IMR-90 (cell line): Measurements from ENCODE around the gene DENR.

Experiments used
- MAFK ChIP-seq: IDR thresholded peaks from 2 replicates; pipeline ENCODE4 v1.6.1; 2012; ENCODE audit warnings: low read depth, low read length, improper control_type of control experiment
- MAZ ChIP-seq: IDR thresholded peaks from 2 replicates; pipeline ENCODE4 v1.6.1; 2012; ENCODE audit warnings: low read depth, mild to moderate bottlenecking, low read length, improper control_type of control experiment, moderate library complexity, borderline replicate concordance
- NFE2L2 ChIP-seq: fragments of 150-350 bp; IDR thresholded peaks from 2 replicates; pipeline ENCODE4 v1.6.1; 2016; ENCODE audit warnings: low read depth, mild to moderate bottlenecking, low read length
- POLR2A ChIP-seq: IDR thresholded peaks from 2 replicates; pipeline ENCODE4 v1.6.1; 2012; ENCODE audit warnings: mild to moderate bottlenecking, low read depth, low read length
- TF ChIP-seq, protein P1 (sequence below): conservative IDR thresholded peaks from 2 replicates; pipeline ENCODE4 v1.5.1; 2012; ENCODE audit warnings: mild to moderate bottlenecking, low read depth, low read length, improper control_type of control experiment
- TF ChIP-seq, protein P2 (sequence below): fragments of 150-350 bp; IDR thresholded peaks from 2 replicates; pipeline ENCODE4 v1.6.1; 2017; ENCODE audit warnings: mild to moderate bottlenecking, antibody characterized with exemption, low read length, low read depth

DNA sequence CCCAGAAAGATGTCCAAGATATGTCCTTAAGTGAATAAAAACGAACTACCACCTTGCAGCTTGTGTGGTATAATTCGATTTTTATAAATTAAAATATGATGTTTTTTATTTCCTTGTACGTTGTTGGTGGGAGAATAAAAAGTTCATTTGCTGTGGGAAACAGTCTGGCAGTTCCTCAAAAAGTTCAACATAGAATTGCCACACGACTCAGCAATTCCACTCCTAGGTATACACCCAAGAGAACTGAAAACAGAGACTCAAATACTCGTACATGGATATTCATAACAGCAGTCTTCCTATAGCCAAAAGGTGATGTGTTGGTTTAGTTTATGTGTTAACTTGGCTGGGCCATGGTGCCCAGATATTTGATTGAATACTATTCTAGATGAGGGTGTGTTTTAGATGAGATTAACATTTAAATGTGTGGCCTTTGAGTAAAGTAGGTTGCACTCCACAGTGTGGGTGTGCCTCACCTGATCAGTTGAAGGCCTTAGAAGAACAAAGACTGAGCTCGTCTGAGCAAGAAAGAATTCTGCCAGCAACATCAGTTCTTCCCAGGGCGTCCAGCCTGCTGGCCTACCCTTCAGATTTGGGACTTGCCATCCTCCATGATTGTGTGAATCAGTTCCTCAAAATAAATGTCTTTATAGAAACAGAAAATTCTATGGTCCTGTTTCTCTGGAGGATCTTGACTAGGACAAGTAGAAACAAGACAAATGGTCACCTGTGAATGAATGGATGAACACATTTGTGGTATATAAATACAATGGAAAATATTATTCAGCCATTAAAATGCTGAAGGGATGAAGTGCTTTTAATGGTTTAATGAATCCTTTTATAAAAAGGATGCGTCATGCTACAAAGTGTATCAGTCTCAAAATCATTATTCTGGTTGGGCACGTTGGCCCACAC, 5.1 kb upstream of the DENR start:
- TF ChIP-seq, protein P1, sequence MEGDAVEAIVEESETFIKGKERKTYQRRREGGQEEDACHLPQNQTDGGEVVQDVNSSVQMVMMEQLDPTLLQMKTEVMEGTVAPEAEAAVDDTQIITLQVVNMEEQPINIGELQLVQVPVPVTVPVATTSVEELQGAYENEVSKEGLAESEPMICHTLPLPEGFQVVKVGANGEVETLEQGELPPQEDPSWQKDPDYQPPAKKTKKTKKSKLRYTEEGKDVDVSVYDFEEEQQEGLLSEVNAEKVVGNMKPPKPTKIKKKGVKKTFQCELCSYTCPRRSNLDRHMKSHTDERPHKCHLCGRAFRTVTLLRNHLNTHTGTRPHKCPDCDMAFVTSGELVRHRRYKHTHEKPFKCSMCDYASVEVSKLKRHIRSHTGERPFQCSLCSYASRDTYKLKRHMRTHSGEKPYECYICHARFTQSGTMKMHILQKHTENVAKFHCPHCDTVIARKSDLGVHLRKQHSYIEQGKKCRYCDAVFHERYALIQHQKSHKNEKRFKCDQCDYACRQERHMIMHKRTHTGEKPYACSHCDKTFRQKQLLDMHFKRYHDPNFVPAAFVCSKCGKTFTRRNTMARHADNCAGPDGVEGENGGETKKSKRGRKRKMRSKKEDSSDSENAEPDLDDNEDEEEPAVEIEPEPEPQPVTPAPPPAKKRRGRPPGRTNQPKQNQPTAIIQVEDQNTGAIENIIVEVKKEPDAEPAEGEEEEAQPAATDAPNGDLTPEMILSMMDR = no peak
- TF ChIP-seq, protein P2, sequence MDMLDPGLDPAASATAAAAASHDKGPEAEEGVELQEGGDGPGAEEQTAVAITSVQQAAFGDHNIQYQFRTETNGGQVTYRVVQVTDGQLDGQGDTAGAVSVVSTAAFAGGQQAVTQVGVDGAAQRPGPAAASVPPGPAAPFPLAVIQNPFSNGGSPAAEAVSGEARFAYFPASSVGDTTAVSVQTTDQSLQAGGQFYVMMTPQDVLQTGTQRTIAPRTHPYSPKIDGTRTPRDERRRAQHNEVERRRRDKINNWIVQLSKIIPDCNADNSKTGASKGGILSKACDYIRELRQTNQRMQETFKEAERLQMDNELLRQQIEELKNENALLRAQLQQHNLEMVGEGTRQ = no peak
- no peak for TF ChIP-seq POLR2A
- no peak for TF ChIP-seq NFE2L2
- TF ChIP-seq MAFK = no peak
- TF ChIP-seq MAZ = no peak
